Thymus (tissue), 11 donors: ENCODE data around the gene ANO9. TPM values are rescaled to one million over a fixed set of nuclear protein-coding genes. Genes with fewer than 3 reads are reported as not detected.

Experiments used
- DNase-seq, 9 donors: peaks; one replicate each; pipeline ENCODE4 v3.0.0-alpha.2; 2013; ENCODE audit warnings: low spot score in 9 of 9, low read depth in 6 of 9, missing footprints in 1 of 9
- H3K27ac ChIP-seq, 2 donors: one replicate each; pipeline ENCODE4 v1.5.1; 2013; ENCODE audit warnings: control low read depth in 1 of 2, low read depth in 1 of 2, low read length in 1 of 2, mild to moderate bottlenecking in 1 of 2, moderate library complexity in 1 of 2
- H3K27me3 ChIP-seq, 2 donors: one replicate each; pipeline ENCODE4 v1.5.1; 2013; ENCODE audit warnings: low read length in 1 of 2; ENCODE audit not compliant: control insufficient read depth in 2 of 2, insufficient read depth in 1 of 2
- H3K36me3 ChIP-seq, 2 donors: one replicate each; pipeline ENCODE4 v1.5.1; 2013; ENCODE audit warnings: low read length in 1 of 2, mild to moderate bottlenecking in 1 of 2, moderate library complexity in 1 of 2; ENCODE audit not compliant: control insufficient read depth in 2 of 2, insufficient read depth in 2 of 2
- H3K4me1 ChIP-seq, 2 donors: one replicate each; pipeline ENCODE4 v1.5.1; 2013; ENCODE audit warnings: low read length in 2 of 2; ENCODE audit not compliant: control insufficient read depth in 2 of 2, insufficient read depth in 2 of 2
- H3K4me3 ChIP-seq, 2 donors: one replicate each; pipeline ENCODE4 v1.5.1; 2013; ENCODE audit warnings: low read length in 2 of 2, control low read depth in 1 of 2, mild to moderate bottlenecking in 1 of 2
- H3K9me3 ChIP-seq, 2 donors: one replicate each; pipeline ENCODE4 v1.5.1; 2013; ENCODE audit warnings: low read length in 1 of 2, mild to moderate bottlenecking in 1 of 2; ENCODE audit not compliant: control insufficient read depth in 2 of 2, insufficient read depth in 1 of 2
- WGBS: extraction: QIAGEN DNeasy Blood & Tissue Kit; methylation state at CpG from one replicate; pipeline ENCODE4 v1.1.7; 2013; 5-methylcytosine and 5-hydroxymethylcytosine counted together
- polyA plus RNA-seq: library from polyadenylated mRNA; stranded (reverse); fragments of 200-250 nt; gene quantifications from one replicate; pipeline ENCODE4 v1.2.3, GENCODE V29; 2013
- total RNA-seq: library from RNA; stranded (reverse); fragments of 120-200 nt; gene quantifications from one replicate; pipeline ENCODE4 v1.2.4, GENCODE V29; 2013
- donor health status: healthy.

ANO9 gene
- total and polyA plus RNA-seq, 2 donors = 26.3 to 114 TPM

DNA sequence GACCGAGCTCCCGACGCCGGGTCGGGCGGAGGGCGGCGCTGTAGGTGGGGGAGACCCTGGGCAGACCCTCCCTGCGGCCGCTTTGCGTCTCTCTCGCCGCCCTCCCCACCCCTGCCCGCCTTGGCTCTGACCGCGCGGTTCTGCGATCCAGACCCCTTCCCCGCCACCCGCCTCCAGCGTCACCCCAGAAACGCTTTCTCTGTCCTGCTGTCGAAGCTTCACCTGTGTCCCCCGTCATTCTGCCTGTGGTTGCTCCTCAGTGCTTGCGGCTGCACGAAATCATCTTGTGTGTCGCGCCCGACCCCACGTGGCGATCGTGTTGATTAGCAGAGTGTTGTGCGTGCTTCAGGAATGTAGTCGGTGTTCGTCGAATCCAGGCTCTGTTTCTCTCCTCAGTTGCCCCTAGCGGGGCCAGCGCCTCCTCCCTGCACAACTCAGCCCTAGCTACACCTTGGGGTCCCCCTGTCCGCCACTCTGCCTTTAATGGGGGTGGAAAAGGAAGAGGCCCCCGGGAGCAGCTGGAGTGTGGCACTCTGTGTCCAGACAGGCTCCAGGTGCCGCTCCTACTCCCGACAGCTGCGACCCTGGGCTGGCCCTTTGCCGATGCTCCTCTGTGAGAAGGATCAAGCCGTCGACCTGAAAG, 9.1 kb upstream of the ANO9 start:
- peak overlapping the region; percentile 73 to 96 for H3K4me3 ChIP-seq
- DNase-seq = peak; percentile 48 to 89 (median 65)
- peaks cover 0 to 2% of the 10 kb centered on the region in 2 donors for H3K27me3 ChIP-seq
- peaks cover 18 to 30% of the 10 kb centered on the region in 2 donors for H3K36me3 ChIP-seq
- H3K27ac ChIP-seq = no peak overlapping the region
- peaks cover 9 to 42% of the 10 kb centered on the region in 2 donors for H3K4me1 ChIP-seq
- H3K9me3 ChIP-seq = peaks cover 0 to 12% of the 10 kb centered on the region in 2 donors
- WGBS = 10% methylated on average over 46 of the region's 46 CpGs

DNA sequence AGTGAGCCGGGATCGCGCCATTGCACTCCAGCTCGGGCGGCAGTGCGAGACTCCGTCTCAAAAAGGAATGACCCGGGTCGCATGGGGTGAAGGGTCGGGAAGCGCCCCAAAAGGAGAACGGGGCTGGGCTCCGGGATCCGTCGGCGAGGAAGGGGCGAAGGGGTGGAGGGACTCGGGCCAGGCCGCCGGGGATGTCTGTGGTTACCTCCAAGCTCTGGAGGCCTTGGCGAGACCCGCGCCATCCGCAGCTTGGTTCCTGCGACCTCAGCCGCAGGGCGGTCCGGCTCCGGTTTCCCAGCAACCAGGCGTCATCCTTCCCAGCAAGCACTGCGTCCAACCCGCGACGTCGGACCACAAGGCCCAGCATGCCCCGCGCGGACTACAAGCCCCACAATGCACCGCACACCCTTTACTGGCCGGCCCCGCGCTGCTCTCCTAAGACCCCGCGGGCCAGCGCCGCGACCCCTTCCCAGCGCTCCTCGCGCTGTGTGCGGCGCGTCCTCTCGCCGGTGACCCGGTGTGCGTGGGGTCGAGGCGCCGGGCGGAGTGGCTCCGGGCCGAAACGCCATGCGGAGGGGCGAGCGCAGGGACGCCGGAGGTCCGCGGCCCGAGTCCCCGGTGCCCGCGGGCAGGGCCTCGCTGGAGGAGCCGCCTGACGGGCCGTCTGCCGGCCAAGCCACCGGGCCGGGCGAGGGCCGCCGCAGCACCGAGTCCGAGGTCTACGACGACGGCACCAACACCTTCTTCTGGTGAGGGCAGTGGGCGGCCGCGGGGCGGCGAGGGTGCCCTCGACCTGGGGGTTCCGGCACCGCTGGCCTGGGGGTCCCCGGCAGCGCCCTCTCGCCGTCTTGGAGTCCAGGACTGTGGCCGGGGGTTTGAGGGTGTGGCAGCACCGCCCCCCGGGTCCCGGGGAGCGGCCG, 8.3 kb upstream of the ANO9 start, which contains the start of gene PTDSS2:
PTDSS2 (plus strand) TSS at position 391 of the 920 bp plus-strand sequence; CDS start at position 568, 177 bp downstream.
- peaks cover 9 to 38% of the 10 kb centered on the region in 2 donors for H3K4me1 ChIP-seq
- H3K9me3 ChIP-seq = peaks cover 0 to 12% of the 10 kb centered on the region in 2 donors
- peak within 1 kb of the TSS; percentile 81 to 82 for H3K27ac ChIP-seq
- peak; percentile 82 to 95 (median 89) for DNase-seq
- H3K36me3 ChIP-seq = peaks cover 18 to 29% of the 10 kb centered on the region in 2 donors
- H3K27me3 ChIP-seq = peaks cover 0 to 5% of the 10 kb centered on the region in 2 donors
- peak within 1 kb of the TSS; percentile 73 to 96 for H3K4me3 ChIP-seq
- WGBS = under 1% methylated on average over 108 of the region's 108 CpGs

DNA sequence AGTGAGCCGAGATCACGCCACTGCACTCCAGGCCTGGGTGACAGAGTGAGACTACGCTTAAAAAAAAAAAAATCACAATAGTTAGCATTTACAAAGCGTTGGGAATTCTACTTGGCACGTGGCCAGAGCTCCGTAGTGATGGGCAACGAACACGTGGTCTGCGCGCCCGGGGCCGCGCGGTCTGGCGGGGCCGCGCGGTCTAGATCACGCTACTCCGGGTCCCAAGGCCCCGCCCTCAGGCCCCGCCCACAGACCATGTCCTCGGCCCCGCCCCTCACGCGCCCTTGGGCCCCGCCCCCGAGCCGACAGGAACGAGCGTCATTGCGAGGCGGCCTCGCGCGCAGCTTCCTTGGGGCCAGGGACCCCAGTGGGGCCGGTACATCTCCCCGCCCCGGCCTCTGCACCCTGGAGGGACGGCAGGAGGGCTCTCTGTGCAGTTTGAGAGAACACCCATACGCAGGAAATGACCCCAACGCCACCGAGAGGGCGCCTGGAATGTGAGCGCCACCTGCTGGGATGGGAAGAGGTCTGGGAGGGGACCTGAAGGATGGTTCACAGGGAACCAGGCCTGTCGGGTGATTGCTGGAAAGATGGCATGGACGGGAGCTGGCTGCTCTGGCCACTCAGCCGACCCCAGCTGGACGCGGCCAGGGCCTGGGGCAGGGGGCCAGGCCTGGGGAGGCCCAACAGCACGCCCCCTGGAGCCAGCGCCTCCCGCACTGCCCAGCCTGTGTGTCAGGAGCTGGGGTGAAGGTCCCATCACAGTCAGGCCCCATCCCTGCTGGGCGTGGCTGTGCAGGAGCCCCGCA, 6.3 kb upstream of the ANO9 start:
- peaks cover 7 to 13% of the 10 kb centered on the region in 2 donors for H3K36me3 ChIP-seq
- H3K27me3 ChIP-seq = peaks cover 0 to 9% of the 10 kb centered on the region in 2 donors
- H3K27ac ChIP-seq = peak overlapping the region; percentile 95 to 96
- 8% methylated on average over 55 of the region's 55 CpGs for WGBS
- H3K4me1 ChIP-seq = peaks cover 9 to 38% of the 10 kb centered on the region in 2 donors
- peak overlapping the region; percentile 68 to 81 for H3K4me3 ChIP-seq
- DNase-seq = peak; percentile 69 to 93 (median 83)
- peaks cover 0 to 12% of the 10 kb centered on the region in 2 donors for H3K9me3 ChIP-seq

DNA sequence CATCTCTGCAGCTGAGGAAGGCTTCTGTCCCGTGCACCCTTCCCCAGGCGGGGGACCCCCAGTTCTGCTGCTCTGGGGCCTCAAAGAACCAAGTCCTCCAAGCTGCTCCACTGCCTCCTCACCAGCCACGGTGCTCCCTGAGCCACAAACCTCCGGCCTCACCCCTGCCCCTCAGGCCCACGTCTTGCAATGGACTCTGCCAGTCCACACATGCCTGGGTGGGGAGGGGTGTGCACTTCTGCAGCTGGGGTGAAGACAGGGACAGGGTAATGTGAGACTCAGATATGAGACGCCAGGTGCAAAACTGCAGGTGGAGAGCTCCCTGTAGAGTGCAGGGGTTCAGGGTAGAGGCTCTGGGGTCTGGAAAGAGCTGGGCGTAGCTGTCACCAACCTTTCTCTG, 5.1 kb upstream of the ANO9 start:
- peak overlapping the region in 1 of 2 donors; percentile 45 for H3K27ac ChIP-seq
- H3K36me3 ChIP-seq = peaks cover 0 to 1% of the 10 kb centered on the region in 2 donors
- no peak overlapping the region for H3K4me3 ChIP-seq
- peak in 3 of 9 donors; percentile 19 to 64 (median 41) for DNase-seq
- H3K9me3 ChIP-seq = peaks cover 0 to 12% of the 10 kb centered on the region in 2 donors
- H3K27me3 ChIP-seq = peaks cover 0 to 15% of the 10 kb centered on the region in 2 donors
- peaks cover 10 to 41% of the 10 kb centered on the region in 2 donors for H3K4me1 ChIP-seq
- 80% methylated on average over 7 of the region's 7 CpGs for WGBS

DNA sequence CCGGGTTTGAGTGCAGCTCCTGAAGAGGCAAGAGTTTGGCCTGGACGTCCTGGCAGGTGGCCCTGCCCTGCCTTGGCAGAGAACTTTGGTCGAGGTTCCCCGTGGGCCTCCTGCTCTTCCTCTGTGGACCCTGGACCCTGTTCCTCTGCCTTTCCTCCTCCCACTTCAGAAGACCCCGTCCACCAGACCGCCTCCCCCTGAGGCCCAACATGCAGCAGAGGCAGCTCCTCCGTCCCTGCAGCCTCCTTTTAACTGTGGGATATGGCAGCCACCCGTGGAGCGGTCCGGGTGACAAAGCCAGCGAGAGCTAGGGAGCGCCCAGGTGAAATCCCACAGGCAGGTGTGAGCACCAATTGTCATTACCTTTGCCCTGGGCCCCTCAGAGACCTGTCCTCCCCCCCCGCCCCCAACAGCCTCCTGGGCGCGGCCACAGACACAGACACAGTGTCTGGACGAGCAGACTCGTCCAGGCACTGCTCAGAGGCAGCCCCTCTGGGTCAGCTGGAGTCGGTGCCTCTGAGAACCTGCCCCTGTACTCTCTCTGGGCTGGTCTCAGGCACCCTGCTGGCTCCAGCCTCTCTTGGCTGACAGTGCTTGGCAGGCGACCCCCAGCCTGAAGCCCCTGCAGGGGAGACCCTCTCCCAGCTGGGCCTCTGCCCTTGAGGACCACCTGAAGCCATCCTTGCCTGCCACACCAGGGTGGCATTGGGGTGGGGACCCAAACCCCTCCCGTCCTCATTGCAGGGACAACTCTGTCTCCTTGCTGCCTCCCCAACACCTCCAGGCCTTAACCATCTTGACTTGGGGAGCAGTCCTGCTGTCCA, 4.2 kb upstream of the ANO9 start:
- Histone ChIP-seq H3K4me1 (peaks cover 15 to 39% of the 10 kb centered on the region in 2 donors), H3K36me3 (no peaks in the 10 kb centered on the region), H3K9me3 (peaks cover 0 to 7% of the 10 kb centered on the region in 2 donors), H3K27ac (no peak overlapping the region), H3K27me3 (peaks cover 0 to 22% of the 10 kb centered on the region in 2 donors), H3K4me3 (no peak overlapping the region)
- 93% methylated on average over 20 of the region's 20 CpGs for WGBS
- DNase-seq = no peak

DNA sequence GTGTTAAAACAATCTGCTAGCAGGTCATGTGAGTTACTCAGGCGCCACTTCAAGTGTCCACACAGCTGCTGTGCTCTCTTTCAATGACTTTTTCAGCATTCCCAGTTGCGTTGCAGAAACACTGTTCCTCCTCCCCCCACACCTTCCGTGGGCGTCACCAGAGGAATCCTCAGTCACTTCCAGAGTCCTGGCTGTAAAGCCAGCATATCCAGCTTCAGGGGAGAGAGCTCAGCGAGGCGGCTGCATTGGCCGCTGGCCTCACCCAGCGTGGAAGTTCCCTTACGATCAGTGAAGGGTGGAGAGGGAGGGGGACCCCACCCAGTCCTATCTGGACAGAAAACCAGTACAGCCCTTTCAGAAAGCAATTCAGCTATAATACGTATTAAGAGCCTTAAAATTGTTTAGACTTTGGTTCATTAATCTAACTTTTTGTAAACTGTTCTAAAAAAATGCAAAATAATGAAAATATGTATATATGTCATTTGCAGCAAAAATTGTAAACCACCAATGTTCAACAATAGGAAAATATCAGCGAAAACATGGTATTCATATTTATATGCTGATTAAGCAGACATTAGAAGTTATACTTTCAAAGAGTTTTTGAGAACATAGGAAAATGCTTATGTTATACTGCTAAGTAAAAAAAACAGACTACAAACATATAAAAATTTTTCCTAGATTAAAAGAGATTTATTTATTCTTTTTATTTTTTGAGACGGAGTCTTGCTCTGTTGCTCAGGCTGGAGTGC, 2.8 kb upstream of the ANO9 start:
- peaks cover 0 to 7% of the 10 kb centered on the region in 2 donors for H3K9me3 ChIP-seq
- peaks cover 0 to 25% of the 10 kb centered on the region in 2 donors for H3K27me3 ChIP-seq
- 73% methylated on average over 12 of the region's 12 CpGs for WGBS
- H3K4me3 ChIP-seq = no peak overlapping the region
- no peak overlapping the region for H3K27ac ChIP-seq
- no peak for DNase-seq
- H3K4me1 ChIP-seq = peaks cover 12 to 33% of the 10 kb centered on the region in 2 donors
- H3K36me3 ChIP-seq = no peaks in the 10 kb centered on the region

DNA sequence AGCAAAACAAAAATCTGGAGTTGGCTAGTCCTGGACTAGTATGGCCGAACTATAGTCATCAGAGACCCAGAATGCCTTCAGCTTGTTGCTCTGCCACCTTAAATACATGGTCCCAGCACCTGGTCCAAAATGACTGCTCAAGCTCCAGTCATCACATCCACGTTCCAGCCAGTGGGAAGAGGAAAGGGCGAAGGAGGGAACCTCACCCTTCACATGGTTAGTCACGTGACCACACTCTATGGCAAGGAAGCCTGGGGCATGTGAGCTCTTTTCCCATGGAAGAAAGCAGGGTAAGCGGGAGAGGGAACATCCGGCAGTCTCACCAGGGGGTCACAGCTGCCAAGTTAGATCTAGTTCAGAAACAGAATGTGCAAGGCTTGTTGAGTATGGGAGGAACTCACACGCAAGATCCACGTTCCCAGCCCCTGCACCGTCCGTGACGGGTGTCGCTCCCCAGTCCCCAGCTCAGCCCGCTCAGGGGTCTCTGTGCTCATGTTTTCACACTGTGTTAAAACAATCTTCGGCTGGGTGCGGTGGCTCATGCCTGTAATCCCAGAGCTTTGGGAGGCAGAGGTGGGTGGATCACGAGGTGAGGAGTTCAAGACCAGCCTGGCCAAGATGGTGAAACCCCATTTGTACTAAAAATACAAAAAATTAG, 1.9 kb upstream of the ANO9 start:
- no peak for DNase-seq
- no peak overlapping the region for H3K27ac ChIP-seq
- H3K4me1 ChIP-seq = peaks cover 8 to 24% of the 10 kb centered on the region in 2 donors
- H3K9me3 ChIP-seq = peaks cover 0 to 7% of the 10 kb centered on the region in 2 donors
- no peaks in the 10 kb centered on the region for H3K36me3 ChIP-seq
- H3K4me3 ChIP-seq = no peak overlapping the region
- WGBS = 89% methylated on average over 16 of the region's 16 CpGs
- peaks cover 0 to 25% of the 10 kb centered on the region in 2 donors for H3K27me3 ChIP-seq
